HG03045 (cell line): ENCODE measurements around the gene DLGAP4.

Source experiments
- ATAC-seq: cut with Tn5 transposase; IDR thresholded peaks from one replicate; pipeline ENCODE4 v1.9.1; 2021; ENCODE audit warnings: mild to moderate bottlenecking, moderate library complexity; ENCODE audit not compliant: unreplicated experiment

The DLGAP4 gene

GRCh38 chr20:36525620-36526365 lies 219.7 kb downstream of the DLGAP4 start:
- no peak for ATAC-seq

DNA sequence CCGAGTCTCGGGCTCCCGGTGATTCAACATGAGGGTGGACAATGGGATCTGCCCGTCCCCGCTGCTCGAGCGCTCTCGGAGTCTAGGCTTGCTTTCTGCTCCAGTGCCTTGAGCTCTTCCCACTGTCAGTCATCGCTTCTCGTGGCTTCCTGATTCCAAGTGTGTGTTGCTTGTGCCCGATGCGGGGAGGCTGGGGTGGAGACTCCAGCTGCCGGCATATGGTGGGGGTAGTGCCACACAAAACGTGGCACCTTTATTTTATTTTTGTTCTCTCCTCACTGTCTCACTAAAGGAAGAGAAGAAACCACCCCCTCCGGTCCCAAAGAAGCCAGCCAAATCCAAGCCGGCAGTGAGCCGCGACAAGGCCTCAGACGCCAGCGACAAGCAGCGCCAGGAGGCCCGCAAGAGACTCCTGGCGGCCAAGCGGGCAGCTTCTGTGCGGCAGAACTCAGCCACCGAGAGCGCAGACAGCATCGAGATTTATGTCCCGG lies 220.4 kb downstream of the DLGAP4 start:
- no peak for ATAC-seq

GRCh38 chr20:36527331-36528125 lies 221.4 kb downstream of the DLGAP4 start:
- no peak for ATAC-seq

- ATAC-seq: no peak
Measured at GRCh38 chr20:36528176-36528874, 222.2 kb downstream of the DLGAP4 start.

- no peak for ATAC-seq
Measured at GRCh38 chr20:36528875-36529417, 222.8 kb downstream of the DLGAP4 start.

DNA sequence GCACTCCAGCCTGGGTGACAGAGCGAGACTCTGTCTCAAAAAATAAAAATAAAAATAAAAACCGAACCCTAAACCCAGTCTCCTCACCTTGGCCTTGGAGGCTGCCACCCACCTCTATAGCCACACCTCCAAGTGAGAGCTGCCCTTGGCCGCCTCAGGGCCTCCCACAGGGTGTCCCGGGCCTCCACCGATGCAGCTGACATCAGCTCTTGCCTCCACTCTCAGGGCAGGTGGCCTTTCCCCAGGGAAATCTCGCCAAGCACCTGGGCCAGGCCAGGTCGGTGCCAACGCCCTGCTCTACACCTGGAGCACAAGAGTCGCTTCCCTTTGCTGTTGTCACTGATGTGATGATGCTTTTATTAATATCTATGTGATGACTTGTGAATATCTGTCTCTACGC lies 226.2 kb downstream of the DLGAP4 start:
- ATAC-seq: no peak

DNA sequence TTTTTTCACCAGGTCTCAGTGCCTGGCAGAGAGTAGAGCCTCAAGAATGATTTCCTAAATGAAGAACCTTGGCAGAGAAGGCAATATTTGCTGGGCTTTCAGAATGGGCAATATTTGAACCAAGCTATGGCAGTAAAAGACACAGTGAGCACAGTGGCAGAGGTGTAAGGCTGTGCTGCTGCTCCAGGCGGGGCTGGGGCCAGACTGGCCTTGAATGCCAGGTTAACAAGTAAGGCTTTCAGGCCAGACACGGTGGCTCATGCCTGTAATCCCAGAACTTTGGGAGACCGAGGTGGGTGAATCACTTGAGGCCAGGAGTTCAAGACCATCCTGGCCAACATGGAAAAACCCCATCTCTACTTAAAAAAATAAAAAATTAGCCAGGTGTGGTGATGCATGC lies 226.7 kb downstream of the DLGAP4 start:
- ATAC-seq: no peak

GRCh38 chr20:36538026-36538722 lies 232.0 kb downstream of the DLGAP4 start:
- ATAC-seq: no peak

DNA sequence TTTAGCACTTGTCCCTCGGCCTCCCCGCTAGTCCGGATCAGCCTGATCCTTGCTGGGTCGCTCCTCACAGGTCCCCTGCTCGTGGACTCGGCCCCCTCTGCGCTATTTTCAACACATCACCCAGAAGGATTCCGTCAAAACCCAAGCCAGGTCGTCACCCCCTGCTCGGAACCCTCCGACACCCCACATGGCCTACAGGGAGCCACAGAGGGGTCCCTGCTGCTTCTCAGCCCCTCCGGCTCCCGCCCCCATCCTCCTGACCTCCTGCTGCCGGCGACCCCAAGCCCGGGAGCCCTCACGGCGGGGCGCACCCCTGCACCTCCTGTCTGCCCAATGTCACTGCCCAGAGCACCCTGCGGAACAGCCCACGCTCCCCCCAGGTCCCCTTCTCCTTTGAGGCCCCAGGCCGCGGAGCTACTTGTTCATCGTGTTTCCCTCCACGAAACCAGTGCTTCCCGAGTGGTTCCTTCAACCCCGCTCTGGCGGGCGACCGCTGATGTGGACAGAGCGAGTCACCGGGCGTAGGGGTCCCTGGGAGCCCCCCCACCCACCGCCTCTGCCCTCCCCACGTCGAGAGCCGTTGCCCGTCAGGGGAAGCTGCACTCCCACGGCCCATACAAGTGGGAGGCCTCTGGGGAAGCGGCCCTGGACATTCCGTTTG lies 234.5 kb downstream of the DLGAP4 start:
- ATAC-seq: no peak

DNA sequence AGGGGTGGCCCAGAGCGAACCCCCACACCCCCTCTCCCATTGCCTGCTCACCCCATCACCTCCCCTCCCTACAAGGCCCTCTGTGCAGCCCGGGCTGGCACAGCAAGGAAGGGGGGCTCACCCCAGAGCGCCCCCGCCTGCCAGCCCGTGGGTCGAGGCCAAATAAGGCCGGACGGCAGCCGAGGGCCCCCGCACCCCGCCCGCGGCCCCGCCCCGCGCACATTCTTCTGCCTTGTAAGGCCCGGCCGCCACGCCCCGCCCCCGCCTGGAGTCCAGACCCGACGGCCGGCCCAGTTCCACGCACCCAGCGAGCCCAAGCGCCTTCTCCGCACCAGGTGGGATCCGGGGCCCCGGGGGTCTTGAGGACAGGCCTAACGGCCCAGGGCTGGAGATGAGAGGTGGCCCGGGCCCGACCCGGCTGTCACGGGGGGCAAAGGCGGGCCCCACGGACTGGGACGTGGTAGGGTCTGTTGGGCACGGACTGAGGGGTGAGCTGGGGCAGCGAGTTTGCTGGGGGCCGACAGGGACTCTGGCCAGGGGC lies 235.2 kb downstream of the DLGAP4 start, which contains the start of gene MYL9:
TSS of gene MYL9 (plus strand) at position 293 of the 541 bp plus-strand sequence. CDS start 3,366 bp downstream, outside the sequence.
- no peak for ATAC-seq

DNA sequence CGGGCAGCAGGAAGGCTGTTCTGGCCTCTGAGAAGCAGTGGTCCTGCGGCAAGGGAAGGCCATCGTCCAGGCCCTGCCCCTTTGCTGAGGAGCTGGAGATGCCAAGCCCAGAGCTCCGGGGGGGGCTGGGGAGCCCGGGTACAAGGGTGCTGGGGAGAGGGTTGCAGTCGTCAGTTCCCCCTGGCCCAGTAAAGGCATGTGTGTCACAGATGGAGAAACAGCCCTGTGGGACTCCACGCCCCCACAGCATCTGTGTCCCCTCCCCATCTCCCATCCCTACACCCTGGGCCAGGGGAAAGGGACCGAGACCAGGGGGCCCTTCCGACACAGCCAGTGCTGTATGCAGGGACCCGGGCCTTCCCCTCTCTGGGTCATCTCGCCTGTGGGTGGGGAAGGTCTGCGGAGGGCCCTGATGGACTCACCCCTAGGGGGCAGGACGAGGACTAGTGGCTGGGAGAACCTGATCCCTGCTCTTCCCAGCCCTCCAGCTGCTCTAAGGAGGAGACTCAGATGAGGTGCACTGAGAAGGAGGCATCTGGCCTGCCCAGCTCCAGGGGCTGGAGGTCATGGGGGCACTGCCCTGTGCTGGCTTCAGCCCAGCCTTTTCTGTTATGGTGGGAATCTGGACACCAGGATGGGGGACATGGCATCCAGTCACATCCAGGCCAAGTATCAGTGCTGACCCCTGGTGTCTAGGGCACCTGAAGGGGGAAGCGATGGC lies 235.8 kb downstream of the DLGAP4 start:
- no peak for ATAC-seq

DNA sequence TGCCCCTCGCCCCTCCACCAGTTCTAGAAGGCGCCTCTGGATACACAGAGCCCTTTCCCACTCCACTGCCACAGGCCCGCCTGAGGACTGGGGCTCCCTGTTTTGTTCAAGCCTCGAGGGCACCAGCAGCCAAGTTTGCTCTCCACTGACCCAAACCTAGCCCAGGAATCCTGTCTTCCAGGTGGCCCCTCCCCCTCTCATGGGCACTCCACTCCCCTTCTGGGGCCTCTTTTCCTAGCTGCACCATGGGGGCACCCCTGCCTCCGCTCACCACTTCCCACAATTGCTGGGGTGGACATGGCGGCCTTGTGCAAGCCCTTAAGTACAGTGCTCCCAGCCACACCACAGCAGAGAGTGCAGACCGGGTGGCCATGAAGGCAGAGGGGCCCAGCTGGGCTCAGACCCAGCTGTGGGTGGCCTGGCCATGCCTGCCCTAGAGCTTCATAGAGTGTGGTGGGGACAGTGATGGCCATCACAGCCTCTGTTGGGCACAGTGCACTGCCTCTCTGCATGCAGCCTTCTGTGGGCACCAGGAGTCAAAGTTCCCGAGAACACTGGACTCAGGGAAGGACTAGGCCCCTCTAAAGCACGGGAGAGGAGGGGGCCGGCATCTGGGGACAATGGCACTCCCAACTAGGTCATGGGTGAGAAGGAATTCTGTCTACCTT lies 236.5 kb downstream of the DLGAP4 start:
- no peak for ATAC-seq

GRCh38 chr20:36543184-36544133 lies 237.3 kb downstream of the DLGAP4 start:
- no peak for ATAC-seq

GRCh38 chr20:36544134-36545018 lies 238.2 kb downstream of the DLGAP4 start:
- ATAC-seq: no peak

DNA sequence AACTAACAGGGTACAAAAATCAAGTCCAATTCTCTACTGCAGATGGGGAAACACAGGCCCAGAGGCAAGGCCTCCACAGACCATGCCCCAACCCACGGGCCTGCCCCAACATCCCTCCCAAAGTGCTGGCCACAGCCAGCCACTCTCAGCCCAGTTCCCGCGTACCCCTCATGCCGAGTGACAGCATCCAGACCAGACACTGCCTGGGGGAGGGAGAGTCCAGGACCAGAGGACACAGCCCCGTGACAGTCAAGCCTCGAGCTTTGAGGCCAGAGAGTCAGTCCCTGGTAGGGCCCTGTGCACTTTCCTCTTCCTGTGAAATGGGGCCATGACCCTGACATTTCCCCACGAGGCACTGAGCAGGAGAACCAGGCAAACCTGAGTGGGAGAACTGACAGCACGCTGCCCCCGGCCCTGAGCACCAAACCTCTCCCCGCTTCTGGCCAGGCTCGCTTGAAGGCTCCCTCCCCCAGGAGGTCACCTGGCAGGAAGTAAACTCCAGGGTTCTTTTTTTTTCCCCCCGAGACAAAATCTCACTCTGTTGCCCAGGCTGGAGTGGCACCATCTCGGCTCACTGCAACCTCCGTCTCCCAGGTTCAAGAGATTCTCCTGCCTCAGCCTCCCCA lies 240.1 kb downstream of the DLGAP4 start:
- ATAC-seq: no peak
